ENCODE data around the gene ABHD1. TPM values are rescaled to one million over a fixed set of nuclear protein-coding genes. Genes with fewer than 3 reads are reported as not detected.

Gene ABHD1
- polyA plus RNA-seq, 1 donor = 1.4 TPM

- DNase-seq = no peak
Measured at GRCh38 chr2:27086724-27087593, 36.7 kb upstream of the ABHD1 start, which contains the start of gene KHK. Gene KHK, plus strand, starts transcription at chr2:27086772. Its CDS starts 488 bp downstream, at chr2:27087260.

GRCh38 chr2:27087823-27088410 is 35.7 kb upstream of the ABHD1 start:
- DNase-seq = no peak

- no peak for DNase-seq
Measured at GRCh38 chr2:27088634-27089033, 35.0 kb upstream of the ABHD1 start.

GRCh38 chr2:27089111-27089954 is 34.3 kb upstream of the ABHD1 start:
- DNase-seq = no peak

GRCh38 chr2:27091746-27092695 is 31.6 kb upstream of the ABHD1 start:
- DNase-seq = no peak

GRCh38 chr2:27092696-27093429 is 30.8 kb upstream of the ABHD1 start:
- no peak for DNase-seq

- DNase-seq = no peak
Measured at GRCh38 chr2:27093430-27094352, 29.9 kb upstream of the ABHD1 start.

GRCh38 chr2:27094353-27094984 is 29.1 kb upstream of the ABHD1 start:
- no peak for DNase-seq

- no peak for DNase-seq
Measured at GRCh38 chr2:27095427-27095744, 28.2 kb upstream of the ABHD1 start.

GRCh38 chr2:27095745-27096651 is 27.6 kb upstream of the ABHD1 start:
- no peak for DNase-seq

- no peak for DNase-seq
Measured at GRCh38 chr2:27096748-27097297, 26.8 kb upstream of the ABHD1 start.

GRCh38 chr2:27097341-27097740 is 26.3 kb upstream of the ABHD1 start:
- DNase-seq = no peak

GRCh38 chr2:27099334-27099955 is 24.2 kb upstream of the ABHD1 start:
- DNase-seq = no peak

- no peak for DNase-seq
Measured at GRCh38 chr2:27100036-27100435, 23.6 kb upstream of the ABHD1 start.

- no peak for DNase-seq
Measured at GRCh38 chr2:27102329-27102728, 21.3 kb upstream of the ABHD1 start.

GRCh38 chr2:27105981-27106380 is 17.6 kb upstream of the ABHD1 start:
- DNase-seq = no peak

GRCh38 chr2:27108221-27108620 is 15.4 kb upstream of the ABHD1 start:
- DNase-seq = no peak

Data from left kidney (tissue), 2 donors.